Psoas muscle (tissue), 8 donors: ENCODE results near the gene RABIF. TPM values are rescaled to one million over a fixed set of nuclear protein-coding genes. Genes with fewer than 3 reads are reported as not detected.
A peak's percentile ranks its signal among the peaks of the same experiment; 100 is the strongest.

Experiments used
- ATAC-seq, 4 donors: fragments of 200-7000 bp; cut with Tn5 transposase; one replicate each; pipeline ENCODE4 v1.9.1; 2020; ENCODE audit warnings: moderate library complexity in 3 of 4, mild to moderate bottlenecking in 2 of 4
- DNase-seq, 2 donors: peaks; one replicate each; pipeline ENCODE4 v3.0.0-alpha.2; 2020
- H3K27ac ChIP-seq: fragments of 200-600 bp; one replicate; pipeline ENCODE4 v1.8.0; 2022
- H3K27me3 ChIP-seq, 3 donors: fragments of 200-600 bp in 1 of 3; one replicate each; pipeline versions ENCODE4 v1.6.1 to v1.8.0; 2013 to 2022; ENCODE audit warnings: low read length in 2 of 3, mild to moderate bottlenecking in 2 of 3, moderate library complexity in 1 of 3; ENCODE audit not compliant: insufficient read depth in 3 of 3
- H3K36me3 ChIP-seq, 2 donors: fragments of 200-600 bp in 1 of 2; one replicate each; pipeline versions ENCODE4 v1.6.1 to v1.8.0; 2013 to 2022; ENCODE audit warnings: low read depth in 1 of 2, mild to moderate bottlenecking in 1 of 2, moderate library complexity in 1 of 2; ENCODE audit not compliant: insufficient read depth in 1 of 2
- H3K4me1 ChIP-seq: fragments of 200-600 bp; one replicate; pipeline ENCODE4 v1.8.0; 2022
- H3K4me3 ChIP-seq: fragments of 200-600 bp; one replicate; pipeline ENCODE4 v1.8.0; 2022; ENCODE audit warnings: mild to moderate bottlenecking
- H3K9me3 ChIP-seq: fragments of 200-600 bp; one replicate; pipeline ENCODE4 v1.8.0; 2022
- CTCF ChIP-seq: fragments of 200-600 bp; IDR thresholded peaks from one replicate; pipeline ENCODE4 v1.8.0; 2022; ENCODE audit warnings: antibody characterized with exemption
- WGBS, 3 donors: extraction: QIAGEN DNeasy Blood & Tissue Kit; methylation state at CpG; one replicate each; pipeline versions ENCODE4 v1.1.6 to v1.1.7; 2013; 5-methylcytosine and 5-hydroxymethylcytosine counted together
- intact Hi-C, 2 donors: fragments of 100-400 bp; cut with DNase I; formaldehyde crosslinking; loops; one replicate each; pipeline versions ENCODE4 v1.11.0 to v1.14.2; 2022
- polyA plus RNA-seq, 3 donors: library from polyadenylated mRNA; stranded (reverse); fragments of 200-250 nt; gene quantifications; one replicate each; pipeline ENCODE4 v1.2.3, GENCODE V29; 2013
- total RNA-seq, 4 donors: library from RNA; stranded (reverse); fragmentation: NEBNext Ultra II Directional in 2 of 4; extraction: Animal tissue kit (Norgen Biotek cat#: 25700) in 2 of 4; gene quantifications; one replicate each; pipeline versions ENCODE4 v1.2.1 to v1.2.4, GENCODE V29; 2021 to 2023
- donor health status: healthy with polysubstance abuse.
- donor health status: DM: no; HTN: no; CAD: no; lungs with moderate emphysema.
- donor health status: Bipolar disorder and iron deficiency.
- donor health status: healthy.
- donor health status: DM: yes; HTN: yes; CAD: no.
- donor health status: DM: no; HTN: no; CAD: no.
- donor health status: DM: no; HTN: no; CAD: no.
- donor health status: DM: yes; HTN: yes; CAD: no.

The RABIF gene
- total and polyA plus RNA-seq, 7 donors, result 3.6 to 12.1 (median 7.0) TPM

- no peaks in the 10 kb centered on the region for H3K27me3 ChIP-seq
- H3K4me1 ChIP-seq, result no peaks in the 10 kb centered on the region
- H3K4me3 ChIP-seq, result no peak overlapping the region
- no peak overlapping the region for H3K27ac ChIP-seq
- no peaks in the 10 kb centered on the region for H3K9me3 ChIP-seq
- ATAC-seq (no peak), DNase-seq (no peak)
- 70 to 77% (median 71%) methylated on average over 15 of the region's 15 CpGs for WGBS, 3 donors
- intact Hi-C loops, result no loop called here
- no peak for TF ChIP-seq CTCF
- no peaks in the 10 kb centered on the region for H3K36me3 ChIP-seq
Measured at GRCh38 chr1:202852163-202852904, 36.6 kb downstream of the RABIF start.

GRCh38 chr1:202850593-202851362, 38.2 kb downstream of the RABIF start:
- H3K4me1 ChIP-seq, result no peaks in the 10 kb centered on the region
- intact Hi-C loops, result no loop called here
- H3K27me3 ChIP-seq, result no peaks in the 10 kb centered on the region
- no peak for TF ChIP-seq CTCF
- no peak overlapping the region for H3K4me3 ChIP-seq
- H3K27ac ChIP-seq, result no peak overlapping the region
- 76 to 87% (median 81%) methylated on average over 7 of the region's 7 CpGs for WGBS, 3 donors
- ATAC-seq (peak in 1 of 4 donors; percentile 37), DNase-seq (peak; percentile 42 to 63)
- H3K9me3 ChIP-seq, result no peaks in the 10 kb centered on the region
- H3K36me3 ChIP-seq, result no peaks in the 10 kb centered on the region

GRCh38 chr1:202848191-202848542, 40.8 kb downstream of the RABIF start:
- no peak for TF ChIP-seq CTCF
- H3K4me1 ChIP-seq, result no peaks in the 10 kb centered on the region
- WGBS, 3 donors, result 62 to 66% (median 64%) methylated on average over 2 of the region's 2 CpGs
- no peaks in the 10 kb centered on the region for H3K27me3 ChIP-seq
- DNase-seq (no peak), ATAC-seq (no peak)
- H3K9me3 ChIP-seq, result no peaks in the 10 kb centered on the region
- intact Hi-C loops, result no loop called here
- no peak overlapping the region for H3K27ac ChIP-seq
- no peak overlapping the region for H3K4me3 ChIP-seq
- no peaks in the 10 kb centered on the region for H3K36me3 ChIP-seq

- H3K27ac ChIP-seq, result no peak overlapping the region
- H3K4me3 ChIP-seq, result no peak overlapping the region
- no peak for DNase-seq
- 31 to 36% (median 34%) methylated on average over 6 of the region's 6 CpGs for WGBS, 3 donors
- H3K36me3 ChIP-seq, result no peaks in the 10 kb centered on the region
- H3K27me3 ChIP-seq, result no peaks in the 10 kb centered on the region
- no peak for ATAC-seq
- no peak for TF ChIP-seq CTCF
- no peaks in the 10 kb centered on the region for H3K9me3 ChIP-seq
- intact Hi-C loops, result no loop called here
- no peaks in the 10 kb centered on the region for H3K4me1 ChIP-seq
Measured at GRCh38 chr1:202844935-202845334, 44.0 kb downstream of the RABIF start.
